SK-N-SH (cell line): Measurements from ENCODE around the gene WDFY1. TPM values are rescaled to one million over a fixed set of nuclear protein-coding genes. Genes with fewer than 3 reads are reported as not detected.
"Not testable (repeated sequence)": the region's sequence is repeated elsewhere in the genome, so short reads cannot be mapped to it uniquely, and the experiment has no call there.

Experiments
- CTCF ChIA-PET: fragments of 300-600, 350-600 bp; formaldehyde crosslinking; extraction: SDS; loops from one replicate; lab custom pipeline; 2021; lab: Yijun Ruan, JAX
- POLR2A ChIA-PET: fragments of 350-600 bp; sonication (Branson Sonifier 250); formaldehyde crosslinking; extraction: SDS; loops from one replicate; lab custom pipeline; 2020; ENCODE audit warnings: antibody characterized with exemption, inconsistent platforms; lab: Yijun Ruan, JAX
- DNase-seq: peaks from one replicate; pipeline ENCODE4 v3.0.0; 2012
- H2AFZ ChIP-seq: fragments of 200-600 bp; sonication (generic); 2 replicates; pipeline ENCODE4 v1.8.1; 2016; ENCODE audit warnings: antibody characterized with exemption, mild to moderate bottlenecking, low read depth
- H3F3A ChIP-seq: fragments of 200-600 bp; sonication (generic); replicated peaks from 2 replicates; pipeline ENCODE3; 2016; ENCODE audit warnings: antibody characterized with exemption, mild to moderate bottlenecking; ENCODE audit not compliant: insufficient read depth
- H3K27ac ChIP-seq, 2 experiments: fragments of 200-500 bp in 1 of 2; fragments of 200-600 bp in 1 of 2; sonication (Bioruptor generic) in 1 of 2; sonication (generic), shearing (Covaris generic) in 1 of 2; 2 replicates each; pipeline versions ENCODE4 v1.5.1 to v1.6.1; 2014 to 2016; ENCODE audit warnings: low read depth in 2 of 2, inconsistent platforms in 1 of 2, low read length in 1 of 2, mild to moderate bottlenecking in 1 of 2, mixed read lengths in 1 of 2
- H3K27me3 ChIP-seq: fragments of 200-600 bp; sonication (generic), shearing (Covaris generic); 2 replicates; pipeline ENCODE4 v1.6.1; 2016; ENCODE audit warnings: mixed run types; ENCODE audit not compliant: insufficient read depth
- H3K36me3 ChIP-seq, 2 experiments: fragments of 200-500 bp in 1 of 2; fragments of 200-600 bp in 1 of 2; sonication (Bioruptor generic) in 1 of 2; sonication (generic) in 1 of 2; replicated peaks in 1 of 2; 2 replicates each; pipeline versions ENCODE3 to v1.5.1; 2014 to 2016; ENCODE audit warnings: low read length in 1 of 2, mild to moderate bottlenecking in 1 of 2; ENCODE audit not compliant: insufficient read depth in 2 of 2, control insufficient read depth in 1 of 2
- H3K4me1 ChIP-seq, 2 experiments: fragments of 200-500 bp in 1 of 2; fragments of 200-600 bp in 1 of 2; sonication (Bioruptor generic) in 1 of 2; sonication (generic), shearing (Covaris generic) in 1 of 2; 2 replicates each; pipeline versions ENCODE4 v1.5.1 to v1.6.1; 2014 to 2016; ENCODE audit warnings: low read depth in 1 of 2, low read length in 1 of 2, mixed run types in 1 of 2; ENCODE audit not compliant: insufficient read depth in 2 of 2, control insufficient read depth in 1 of 2
- H3K4me2 ChIP-seq: fragments of 200-600 bp; sonication (generic), shearing (Covaris generic); 2 replicates; pipeline ENCODE4 v1.6.1; 2017; ENCODE audit warnings: mixed run types
- H3K4me3 ChIP-seq, 2 experiments: fragments of 200-500 bp in 1 of 2; fragments of 200-600 bp in 1 of 2; sonication (Bioruptor generic) in 1 of 2; sonication (generic), shearing (Covaris generic) in 1 of 2; 2 replicates each; pipeline versions ENCODE4 v1.5.1 to v1.8.1; 2014 to 2016; ENCODE audit warnings: low read depth in 2 of 2, inconsistent platforms in 1 of 2, low read length in 1 of 2, mild to moderate bottlenecking in 1 of 2, mixed read lengths in 1 of 2, moderate library complexity in 1 of 2
- H3K79me2 ChIP-seq: fragments of 200-600 bp; sonication (generic); 2 replicates; pipeline ENCODE4 v1.8.1; 2017; ENCODE audit warnings: mild to moderate bottlenecking; ENCODE audit not compliant: insufficient read depth
- H3K9ac ChIP-seq: fragments of 200-600 bp; sonication (generic); 2 replicates; pipeline ENCODE4 v1.6.1; 2017; ENCODE audit warnings: mixed run types
- H3K9me2 ChIP-seq: fragments of 200-600 bp; sonication (generic); 2 replicates; pipeline ENCODE4 v1.6.1; 2017; ENCODE audit warnings: mixed run types
- H3K9me3 ChIP-seq: fragments of 200-600 bp; sonication (generic); 2 replicates; pipeline ENCODE4 v1.6.1; 2017; ENCODE audit warnings: mixed run types, mild to moderate bottlenecking, moderate library complexity
- H4K20me1 ChIP-seq: fragments of 200-600 bp; sonication (generic); 2 replicates; pipeline ENCODE4 v1.6.1; 2017; ENCODE audit warnings: mild to moderate bottlenecking, mixed run types; ENCODE audit not compliant: insufficient read depth
- CTCF ChIP-seq: fragments of 200-600 bp; sonication (generic); IDR thresholded peaks from 2 replicates; pipeline ENCODE4 v1.6.1; 2017; ENCODE audit warnings: antibody characterized with exemption, mild to moderate bottlenecking, moderate library complexity
- EP300 ChIP-seq, 2 experiments: IDR thresholded peaks; 2 replicates each; pipeline versions ENCODE4 v1.4.0 to v1.6.1; 2012; ENCODE audit warnings: borderline replicate concordance in 1 of 2, low read depth in 1 of 2, low read length in 1 of 2
- FOSL2 ChIP-seq: IDR thresholded peaks from 2 replicates; pipeline ENCODE4 v1.4.0; 2012; ENCODE audit warnings: low read depth, mild to moderate bottlenecking, moderate library complexity, borderline replicate concordance
- IRF3 ChIP-seq: fragments of 150-350 bp; IDR thresholded peaks from 2 replicates; pipeline ENCODE4 v1.6.1; 2016; ENCODE audit warnings: mild to moderate bottlenecking, low read depth, low read length
- MAX ChIP-seq: IDR thresholded peaks from 2 replicates; pipeline ENCODE4 v1.4.0; 2012; ENCODE audit warnings: low read depth
- MXI1 ChIP-seq: IDR thresholded peaks from 2 replicates; pipeline ENCODE4 v1.6.1; 2012; ENCODE audit warnings: mild to moderate bottlenecking, low read depth, low read length, improper control_type of control experiment
- NFIC ChIP-seq: IDR thresholded peaks from 2 replicates; pipeline ENCODE4 v1.4.0; 2012; ENCODE audit warnings: borderline replicate concordance
- PBX3 ChIP-seq: IDR thresholded peaks from 2 replicates; pipeline ENCODE4; 2012
- RCOR1 ChIP-seq: fragments of 150-350 bp; IDR thresholded peaks from 2 replicates; pipeline ENCODE4 v1.6.1; 2017; ENCODE audit warnings: antibody characterized with exemption, low read length
- RXRA ChIP-seq: IDR thresholded peaks from 2 replicates; pipeline ENCODE4 v1.4.0; 2012; ENCODE audit warnings: low read depth, mild to moderate bottlenecking, borderline replicate concordance
- SIN3A ChIP-seq: IDR thresholded peaks from 2 replicates; pipeline ENCODE4 v1.6.1; 2012; ENCODE audit warnings: low read depth, mild to moderate bottlenecking, low read length, moderate library complexity, borderline replicate concordance
- TAF1 ChIP-seq: IDR thresholded peaks from 2 replicates; pipeline ENCODE4 v1.6.1; 2012; ENCODE audit warnings: low read depth, mild to moderate bottlenecking, low read length, moderate library complexity, borderline replicate concordance
- YY1 ChIP-seq: IDR thresholded peaks from 2 replicates; pipeline ENCODE4 v1.4.0; 2012; ENCODE audit warnings: low read depth, mild to moderate bottlenecking
- ZBTB33 ChIP-seq: IDR thresholded peaks from 2 replicates; pipeline ENCODE4 v1.4.0; 2012; ENCODE audit warnings: low read depth, borderline replicate concordance
- WGBS: methylation state at CpG from one replicate; pipeline ENCODE4 v1.1.6; 2017; ENCODE audit warnings: low lambda C conversion rate; 5-methylcytosine and 5-hydroxymethylcytosine counted together
- polyA plus RNA-seq, 3 experiments: library from polyadenylated mRNA; depleted of rRNA; stranded (reverse); fragments of >200 nt; gene quantifications; 2 replicates each; pipeline ENCODE4 v1.2.3, GENCODE V29; 2012

Gene WDFY1
- polyA plus RNA-seq, 1 of the 3 experiments (the other 2 are of a cell fraction): 21.7 TPM

- peak; percentile 69 for TF ChIP-seq FOSL2
- TF ChIP-seq IRF3: no peak
- no peak for TF ChIP-seq RCOR1
- 0 out of 2 replicates have a peak, but pooled peaks have one; percentile 28 for TF ChIP-seq RXRA
- no peak for TF ChIP-seq YY1
- peak; percentile 69 for TF ChIP-seq PBX3
- no peak for TF ChIP-seq SIN3A
- TF ChIP-seq NFIC: no peak; the same call in 1 of the 2 replicates
- TF ChIP-seq MXI1: no peak
- TF ChIP-seq, all 33 proteins: peak for 8
Measured at GRCh38 chr2:223941579-223942277, 3.4 kb downstream of the WDFY1 start (continued).

GRCh38 chr2:223939438-223939837, 5.7 kb downstream of the WDFY1 start:
- Histone ChIP-seq H3F3A (peaks cover 17% of the 10 kb centered on the region), H4K20me1 (peaks cover 51% of the 10 kb centered on the region), H3K4me1 (peaks cover 12 to 43% of the 10 kb centered on the region in 2 experiments), H3K79me2 (peaks cover 99% of the 10 kb centered on the region)
- H3K9me2 ChIP-seq, H2AFZ ChIP-seq, H3K4me3 ChIP-seq, H3K27ac ChIP-seq, CTCF ChIA-PET, H3K36me3 ChIP-seq, H3K9ac ChIP-seq, H3K4me2 ChIP-seq, H3K27me3 ChIP-seq, DNase-seq, H3K9me3 ChIP-seq, POLR2A ChIA-PET: not testable (repeated sequence)
- WGBS: 56% methylated on average over 2 of the region's 2 CpGs

GRCh38 chr2:223937535-223937934, 7.6 kb downstream of the WDFY1 start:
- H3K27ac ChIP-seq: no peak overlapping the region
- DNase-seq: no peak
- ChIA-PET CTCF (no interaction called here), POLR2A (no interaction called here)
- WGBS: 0% methylated on average over 1 of the region's 1 CpG
- no peak overlapping the region for H2AFZ ChIP-seq
- peaks cover 17% of the 10 kb centered on the region for H3F3A ChIP-seq
- H3K9me3 ChIP-seq: no peaks in the 10 kb centered on the region
- H3K27me3 ChIP-seq: no peaks in the 10 kb centered on the region
- no peak overlapping the region for H3K9ac ChIP-seq
- peaks cover 15 to 43% of the 10 kb centered on the region in 2 experiments for H3K4me1 ChIP-seq
- H3K79me2 ChIP-seq: peaks cover 99% of the 10 kb centered on the region
- peaks cover 45% of the 10 kb centered on the region for H4K20me1 ChIP-seq
- no peak overlapping the region for H3K4me3 ChIP-seq
- 0 out of 2 replicates have a peak overlapping the region, but pooled peaks have one; percentile 7 for H3K4me2 ChIP-seq
- TF ChIP-seq ZBTB33: no peak
- no peak for TF ChIP-seq SIN3A
- no peak for TF ChIP-seq RXRA
- TF ChIP-seq EP300 (IDR thresholded peaks at IDR 0.05; ENCODE audit: borderline replicate concordance in 1 of 2, low read depth in 1 of 2, low read length in 1 of 2): no peak
- no peak for TF ChIP-seq MXI1
- no peak for TF ChIP-seq TAF1
- TF ChIP-seq CTCF: no peak
- TF ChIP-seq MAX: no peak
- H3K9me2 ChIP-seq: no peaks in the 10 kb centered on the region
- H3K36me3 ChIP-seq: peaks cover 0 to 9% of the 10 kb centered on the region in 2 experiments
